HG02870 (cell line): Measurements from ENCODE around the gene WDR13.

Experiments used
- ATAC-seq: cut with Tn5 transposase; IDR thresholded peaks from one replicate; pipeline ENCODE4 v1.9.1; 2021; ENCODE audit warnings: mild to moderate bottlenecking, moderate library complexity; ENCODE audit not compliant: unreplicated experiment

Gene WDR13

GRCh38 chrX:48592971-48593370 lies 4.3 kb upstream of the WDR13 start:
- no peak for ATAC-seq

DNA sequence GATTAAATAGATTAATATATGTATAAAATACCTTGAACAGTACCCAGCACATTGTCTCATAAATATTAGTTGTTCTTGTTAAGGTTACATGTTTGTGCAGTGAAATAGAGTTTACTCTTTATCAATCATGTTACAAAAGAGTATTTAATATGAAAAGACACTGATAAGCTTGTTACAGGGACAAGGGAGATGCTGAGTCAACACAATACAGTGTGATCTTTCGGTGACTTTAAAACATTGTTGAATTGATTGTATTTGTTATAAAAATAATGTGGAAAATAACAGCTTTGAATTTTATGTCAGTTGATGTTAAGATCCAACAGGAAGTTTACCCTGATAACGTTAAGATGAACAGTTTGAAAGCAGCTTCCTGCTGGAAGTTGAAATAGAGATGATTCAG lies 1.4 kb upstream of the WDR13 start:
- ATAC-seq = no peak

GRCh38 chrX:48598614-48599013 lies 1.3 kb downstream of the WDR13 start:
- no peak for ATAC-seq

GRCh38 chrX:48599341-48599740 lies 2.0 kb downstream of the WDR13 start:
- no peak for ATAC-seq

DNA sequence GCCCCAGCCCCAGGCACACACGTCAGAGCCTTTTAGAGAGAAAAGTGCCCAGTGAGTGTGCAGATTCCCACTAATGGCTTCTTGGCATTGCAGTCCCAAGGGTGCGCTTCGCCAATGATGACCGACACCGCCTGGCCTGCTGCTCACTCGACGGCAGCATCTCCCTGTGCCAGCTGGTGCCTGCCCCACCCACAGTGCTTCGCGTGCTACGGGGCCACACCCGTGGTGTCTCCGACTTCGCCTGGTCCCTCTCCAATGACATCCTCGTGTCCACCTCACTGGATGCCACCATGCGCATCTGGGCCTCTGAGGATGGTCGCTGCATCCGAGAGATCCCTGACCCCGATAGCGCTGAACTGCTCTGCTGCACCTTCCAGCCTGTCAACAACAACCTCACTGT lies 2.9 kb downstream of the WDR13 start:
- ATAC-seq = no peak

- ATAC-seq = no peak
These were observed 4.6 kb downstream of the WDR13 start for GRCh38 chrX:48601741-48602394.

- no peak for ATAC-seq
These were observed 7.4 kb downstream of the WDR13 start for GRCh38 chrX:48604701-48605100.

DNA sequence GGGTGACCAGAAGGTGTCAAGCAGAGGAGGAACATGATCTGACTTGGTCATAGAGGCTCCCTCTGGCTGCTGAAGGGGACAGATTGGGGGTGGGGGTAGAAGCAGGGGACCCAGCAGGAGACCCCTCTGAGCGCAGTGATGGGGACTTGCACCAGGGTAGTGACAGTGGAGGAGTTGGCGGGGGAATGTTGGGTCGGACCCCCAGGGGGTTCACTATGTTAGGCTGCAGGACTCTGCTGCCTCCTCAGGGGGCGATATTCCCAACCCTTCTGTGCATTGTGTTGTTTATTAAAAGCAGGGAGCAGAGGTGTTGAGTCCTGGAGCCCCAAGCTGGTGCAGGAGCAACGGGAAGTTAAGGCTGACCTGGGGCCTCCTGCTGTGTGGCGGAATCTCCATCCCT lies 8.8 kb downstream of the WDR13 start:
- no peak for ATAC-seq

GRCh38 chrX:48611703-48612102 lies 14.4 kb downstream of the WDR13 start:
- ATAC-seq = no peak

DNA sequence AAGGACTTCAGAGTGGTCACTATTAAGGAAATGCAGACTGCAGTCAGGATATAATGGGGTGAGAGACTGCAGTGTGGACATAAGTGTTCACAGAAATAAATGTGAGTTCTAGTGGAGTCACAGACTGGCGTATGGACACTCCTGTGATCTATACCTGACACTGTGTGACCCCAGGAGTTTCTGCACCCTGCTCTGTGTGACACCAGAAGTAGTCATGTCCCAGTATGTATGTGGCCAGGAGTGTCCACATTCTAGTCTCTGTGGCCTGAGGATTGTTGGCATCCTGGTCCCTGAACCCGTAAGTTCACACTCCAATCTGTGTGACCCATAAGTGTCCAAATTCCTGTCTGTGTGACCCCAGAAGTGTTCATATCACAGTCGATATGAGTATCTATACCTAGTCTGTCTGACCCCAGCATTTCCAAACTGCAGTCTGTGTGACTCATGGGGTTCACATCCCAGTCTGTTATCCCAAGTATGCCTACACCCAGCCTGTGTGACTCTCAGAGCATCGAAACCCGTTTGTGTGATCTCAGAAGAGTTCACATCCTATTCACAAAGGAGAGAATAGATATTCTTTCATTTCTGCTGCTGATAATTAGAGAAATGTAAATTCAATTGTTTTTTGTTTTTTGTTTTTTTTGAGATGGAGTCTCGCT lies 16.3 kb downstream of the WDR13 start:
- ATAC-seq = no peak

GRCh38 chrX:48616576-48616975 lies 19.3 kb downstream of the WDR13 start:
- no peak for ATAC-seq

DNA sequence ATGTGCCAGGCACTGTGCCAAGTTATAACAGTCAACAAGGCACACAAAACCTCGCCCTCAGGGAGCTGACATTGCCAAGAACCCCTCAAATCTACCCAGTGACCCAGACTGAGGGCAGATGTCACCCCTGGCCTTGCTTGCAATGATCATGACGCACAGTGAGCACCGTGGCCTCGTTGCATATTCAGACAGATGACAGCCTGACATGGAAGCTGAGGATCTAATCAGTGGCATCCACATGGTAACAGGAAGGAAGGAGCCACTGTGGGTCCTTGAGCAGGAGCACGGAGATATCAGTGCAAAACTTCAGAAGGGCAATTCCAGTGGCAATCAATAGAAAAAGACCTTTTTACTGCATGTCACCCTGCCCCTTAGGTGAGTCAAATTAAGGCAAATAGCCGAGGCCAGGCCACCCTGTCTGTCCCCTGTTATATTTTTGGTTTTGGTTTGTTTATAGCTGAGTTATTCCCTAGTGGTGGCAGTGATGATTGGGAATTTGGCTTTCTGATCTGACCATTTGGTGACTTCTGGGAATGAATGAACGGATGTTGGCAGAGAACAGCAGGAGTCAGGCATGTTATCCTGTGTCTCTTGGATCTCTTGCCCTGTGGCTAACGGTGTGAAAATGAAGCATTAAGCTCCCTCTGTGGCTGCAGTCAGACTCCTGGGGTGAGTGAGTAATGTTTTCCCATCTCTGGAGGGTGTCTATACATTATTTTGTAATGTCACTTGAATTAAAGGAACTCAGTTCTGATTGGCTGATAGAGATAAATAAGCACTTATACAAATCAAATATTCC lies 20.4 kb downstream of the WDR13 start:
- ATAC-seq = no peak

DNA sequence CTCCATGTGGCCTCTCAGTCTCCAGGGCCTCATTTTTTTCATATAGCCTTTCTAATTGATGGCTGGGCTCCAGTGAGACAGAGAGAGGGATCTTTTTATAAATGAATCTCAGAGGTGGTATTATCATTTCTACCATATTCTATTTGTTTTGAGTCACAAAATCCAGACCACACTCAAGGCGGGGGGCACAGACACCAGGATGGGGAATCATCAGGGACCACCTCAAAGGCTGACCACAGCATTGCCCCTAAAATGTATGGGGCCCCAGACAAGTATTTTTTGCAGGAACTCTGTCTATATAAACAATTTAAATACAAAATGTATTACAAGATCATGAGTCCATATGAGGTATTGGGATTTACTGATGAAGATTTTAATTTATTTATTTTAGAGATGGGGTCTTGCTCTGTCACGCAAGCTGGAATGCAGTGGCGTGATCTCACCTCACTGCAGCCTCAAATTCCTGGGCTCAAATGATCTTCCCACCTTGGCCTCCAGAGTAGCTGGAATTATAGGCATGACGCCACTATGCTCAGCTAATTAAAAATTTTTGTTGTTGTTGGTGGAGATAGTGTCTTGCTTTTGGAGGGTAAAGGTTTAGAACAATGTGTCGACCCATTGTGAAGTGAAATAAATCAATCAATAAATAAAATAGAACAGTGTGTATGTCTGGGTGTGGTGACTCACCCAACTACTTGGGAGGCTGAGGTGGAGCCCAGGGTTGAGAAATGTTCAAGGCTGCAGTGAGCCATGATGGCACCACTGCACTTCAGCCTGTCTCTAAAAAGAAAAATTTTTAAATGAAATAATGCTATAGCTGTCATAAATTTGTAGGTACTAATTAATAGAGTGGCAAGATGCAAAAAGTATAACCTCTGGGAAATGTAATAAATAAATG lies 29.4 kb downstream of the WDR13 start:
- no peak for ATAC-seq

DNA sequence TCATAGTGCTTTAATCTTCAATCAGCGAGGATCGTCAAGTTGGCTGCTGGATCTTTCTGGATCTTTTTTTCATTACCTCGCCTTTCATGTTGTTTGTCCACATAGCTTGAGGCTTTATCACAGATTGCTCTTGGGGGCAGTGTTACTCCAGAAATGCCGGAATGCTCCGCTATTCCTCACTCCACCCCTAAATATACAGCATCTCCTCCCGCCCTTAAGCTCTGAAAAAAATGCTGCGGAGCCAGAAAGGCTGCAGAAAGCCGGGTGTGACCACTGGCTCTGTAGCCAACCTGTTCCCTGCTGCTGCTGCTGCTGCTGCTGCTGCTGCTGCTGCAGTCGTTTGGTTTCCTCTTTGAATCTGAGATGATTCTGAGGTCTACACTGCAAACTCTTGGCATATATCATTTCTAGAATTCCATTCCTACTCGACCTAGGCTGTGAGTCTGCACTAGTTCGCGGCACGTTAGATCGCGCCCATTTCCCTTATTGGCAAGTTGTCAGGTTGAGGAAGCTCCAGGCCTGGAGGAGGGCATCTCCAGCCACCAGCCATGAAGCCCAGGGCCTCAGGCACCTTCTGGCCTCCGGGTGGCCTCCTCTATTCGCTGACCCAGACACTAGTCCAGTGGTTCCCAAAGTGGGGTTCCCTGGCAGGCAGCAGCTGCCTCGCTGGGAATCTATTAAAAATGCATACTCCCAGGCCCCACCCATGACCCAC lies 34.2 kb downstream of the WDR13 start:
- ATAC-seq = peak; percentile 67

DNA sequence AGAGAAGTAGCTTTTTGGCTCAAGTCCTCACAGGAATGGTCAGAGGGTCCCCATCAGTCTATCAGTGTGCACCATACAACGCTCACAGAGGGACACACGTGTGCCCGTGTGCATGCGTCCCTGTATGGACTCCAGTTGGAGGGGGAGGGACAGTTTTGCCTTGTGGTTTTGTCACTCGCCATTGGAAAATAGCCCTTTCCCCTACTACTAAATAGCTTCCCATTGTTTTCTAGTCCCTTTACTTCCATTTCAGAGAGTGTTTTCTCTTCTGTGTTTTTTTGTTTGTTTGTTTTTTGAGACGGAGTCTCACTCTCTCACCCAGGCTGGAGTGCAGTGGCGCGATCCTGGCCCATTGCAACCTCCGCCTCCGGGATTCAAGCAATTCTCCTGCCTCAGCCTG lies 34.9 kb downstream of the WDR13 start:
- ATAC-seq = no peak

- no peak for ATAC-seq
These were observed 39.0 kb downstream of the WDR13 start for GRCh38 chrX:48636301-48636700.

DNA sequence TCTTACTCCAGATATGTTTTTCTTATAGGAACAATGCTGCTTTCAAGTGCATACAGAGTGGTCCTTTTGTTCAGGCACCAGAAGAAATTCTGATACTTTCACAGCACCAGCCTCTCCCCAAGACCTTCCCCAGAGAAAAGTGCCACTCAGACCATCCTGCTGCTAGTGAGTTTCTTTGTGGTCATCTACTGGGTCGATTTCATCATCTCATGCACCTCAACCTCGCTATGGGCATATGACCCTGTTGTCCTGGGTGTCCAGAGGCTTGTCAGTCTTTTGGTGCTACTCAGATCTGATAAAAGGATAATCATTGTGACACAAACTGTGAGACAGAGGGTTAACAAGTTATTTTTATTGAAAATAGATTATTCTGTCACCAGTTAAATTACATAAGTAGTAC lies 39.5 kb downstream of the WDR13 start:
- ATAC-seq = no peak

GRCh38 chrX:48645669-48646068 lies 48.4 kb downstream of the WDR13 start:
- ATAC-seq = no peak

DNA sequence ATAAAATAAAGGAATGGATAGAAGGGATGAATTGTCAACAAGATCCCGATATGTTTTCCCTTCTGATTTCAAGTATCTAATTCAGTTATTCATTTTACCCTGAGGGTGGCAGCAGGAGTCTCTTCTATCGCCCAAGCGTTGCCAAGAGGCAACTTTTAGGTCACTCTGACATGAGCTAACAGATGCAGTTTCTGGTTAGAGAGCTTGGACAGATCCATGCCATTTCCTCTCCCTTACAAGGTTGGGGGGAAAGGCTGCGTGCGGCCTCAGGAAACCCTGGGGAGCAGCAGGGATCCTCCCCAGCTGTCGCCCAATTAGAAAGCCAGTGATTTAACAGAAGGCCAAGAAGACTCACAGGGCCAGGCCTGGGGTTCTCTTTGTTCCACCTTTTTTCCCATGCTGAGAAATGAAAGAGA lies 51.1 kb downstream of the WDR13 start:
- ATAC-seq = no peak

DNA sequence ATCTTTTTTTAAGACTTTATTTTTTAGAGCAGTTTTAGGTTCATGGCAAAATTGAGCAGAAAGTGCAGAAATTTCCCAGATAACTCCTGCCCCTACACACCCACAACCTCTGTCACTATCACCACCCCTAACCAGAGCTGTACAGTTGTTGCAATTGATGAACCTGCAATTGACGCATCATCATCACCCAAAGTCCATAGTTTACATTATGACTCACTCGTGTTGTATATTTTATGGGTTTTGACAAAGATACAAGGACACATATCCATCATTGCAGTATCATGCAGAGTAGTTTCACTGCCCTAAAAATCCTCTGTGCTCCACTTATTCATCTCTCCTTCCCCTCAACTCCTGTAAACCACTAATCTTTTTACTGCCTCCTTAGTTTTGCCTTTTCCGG lies 51.8 kb downstream of the WDR13 start:
- no peak for ATAC-seq
